ENCODE results near the gene MEIS2.

MEIS2 gene

DNA sequence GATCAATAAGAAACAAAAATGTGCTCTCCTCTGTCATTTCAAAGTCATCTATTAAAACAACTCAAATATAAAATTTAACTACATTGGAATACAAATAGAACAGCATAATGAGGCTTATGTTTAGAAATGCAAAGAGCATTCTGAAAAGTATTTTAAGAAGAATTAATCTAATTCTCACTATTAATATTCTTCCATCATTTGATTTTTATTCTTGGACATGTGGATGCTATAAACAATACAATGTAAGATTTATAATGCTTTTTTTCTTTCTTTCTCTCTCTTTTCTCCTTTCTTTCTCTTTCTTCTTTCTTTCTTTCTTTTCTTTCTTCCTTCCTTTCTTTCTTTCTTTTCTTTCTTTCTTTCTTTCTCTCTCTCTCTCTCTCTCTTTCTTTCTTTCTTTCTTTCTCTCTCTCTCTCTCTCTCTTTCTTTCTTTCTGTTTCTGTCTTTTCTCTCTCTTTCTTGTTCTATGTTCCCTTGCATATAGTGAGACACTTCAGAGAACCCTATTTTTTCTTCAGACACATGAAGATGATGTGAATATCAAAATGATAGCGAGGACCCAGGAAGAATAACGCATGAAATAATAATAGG lies 32.6 kb upstream of the MEIS2 start:
- Histone ChIP-seq H3K4me2 (ENCODE audit: insufficient read depth, low read length) (no peak overlapping the region), H4K20me1 (ENCODE audit: insufficient read depth, low read length) (no peaks in the 10 kb centered on the region), H2AFZ (ENCODE audit: low read depth, low read length) (no peak overlapping the region), H3K79me2 (ENCODE audit: insufficient read depth, low read length) (no peaks in the 10 kb centered on the region), H3K27me3 (ENCODE audit: insufficient read depth, low read length, poor library complexity) (peaks cover 4% of the 10 kb centered on the region), H3K9me3 (ENCODE audit: insufficient read depth, low read length, severe bottlenecking) (no peaks in the 10 kb centered on the region), H3K27ac (ENCODE audit: low read length) (no peak overlapping the region), H3K4me1 (ENCODE audit: insufficient read depth, low read length) (no peaks in the 10 kb centered on the region), H3K9ac (ENCODE audit: low read depth, low read length) (no peak overlapping the region), H3K4me3 (ENCODE audit: low read depth in 1 of 2, low read length in 2 of 2) (no peak overlapping the region), H3K36me3 (ENCODE audit: insufficient read depth, low read length) (no peaks in the 10 kb centered on the region)
- ATAC-seq (ENCODE audit: insufficient read depth, low read depth) (no peak), DNase-seq (no peak)
- TF ChIP-seq, protein P1, sequence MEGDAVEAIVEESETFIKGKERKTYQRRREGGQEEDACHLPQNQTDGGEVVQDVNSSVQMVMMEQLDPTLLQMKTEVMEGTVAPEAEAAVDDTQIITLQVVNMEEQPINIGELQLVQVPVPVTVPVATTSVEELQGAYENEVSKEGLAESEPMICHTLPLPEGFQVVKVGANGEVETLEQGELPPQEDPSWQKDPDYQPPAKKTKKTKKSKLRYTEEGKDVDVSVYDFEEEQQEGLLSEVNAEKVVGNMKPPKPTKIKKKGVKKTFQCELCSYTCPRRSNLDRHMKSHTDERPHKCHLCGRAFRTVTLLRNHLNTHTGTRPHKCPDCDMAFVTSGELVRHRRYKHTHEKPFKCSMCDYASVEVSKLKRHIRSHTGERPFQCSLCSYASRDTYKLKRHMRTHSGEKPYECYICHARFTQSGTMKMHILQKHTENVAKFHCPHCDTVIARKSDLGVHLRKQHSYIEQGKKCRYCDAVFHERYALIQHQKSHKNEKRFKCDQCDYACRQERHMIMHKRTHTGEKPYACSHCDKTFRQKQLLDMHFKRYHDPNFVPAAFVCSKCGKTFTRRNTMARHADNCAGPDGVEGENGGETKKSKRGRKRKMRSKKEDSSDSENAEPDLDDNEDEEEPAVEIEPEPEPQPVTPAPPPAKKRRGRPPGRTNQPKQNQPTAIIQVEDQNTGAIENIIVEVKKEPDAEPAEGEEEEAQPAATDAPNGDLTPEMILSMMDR (IDR thresholded peaks at IDR 0.05; ENCODE audit: borderline replicate concordance, extremely low read depth, low read length, poor library complexity, severe bottlenecking), result no peak
- no peak for TF ChIP-seq EZH2 (IDR thresholded peaks at IDR 0.05; ENCODE audit: borderline replicate concordance, low read depth, low read length, severe bottlenecking)

DNA sequence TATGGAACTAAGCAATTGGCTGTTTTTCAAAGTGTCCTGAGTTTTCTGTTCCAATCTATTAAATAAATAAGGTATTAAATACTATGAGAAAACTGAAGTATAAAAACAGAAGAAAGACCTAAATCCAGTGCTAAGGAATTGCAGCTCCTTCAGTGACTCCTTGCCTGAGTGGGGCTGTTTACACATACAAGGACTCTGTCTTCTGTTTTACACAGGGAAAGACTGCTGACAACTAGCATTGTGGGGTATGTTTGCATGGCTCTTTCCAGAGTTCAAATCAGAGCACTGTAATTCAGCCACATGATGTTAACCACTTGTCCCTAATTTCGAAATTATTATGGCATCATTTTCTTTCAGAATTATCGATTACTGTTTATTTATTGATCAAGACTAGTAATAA lies 31.3 kb upstream of the MEIS2 start:
- Histone ChIP-seq H3K9ac (ENCODE audit: low read depth, low read length) (no peak overlapping the region), H3K4me2 (ENCODE audit: insufficient read depth, low read length) (no peak overlapping the region), H3K4me3 (ENCODE audit: low read depth in 1 of 2, low read length in 2 of 2) (no peak overlapping the region), H3K27me3 (ENCODE audit: insufficient read depth, low read length, poor library complexity) (peaks cover 4% of the 10 kb centered on the region), H3K79me2 (ENCODE audit: insufficient read depth, low read length) (no peaks in the 10 kb centered on the region), H2AFZ (ENCODE audit: low read depth, low read length) (no peak overlapping the region), H4K20me1 (ENCODE audit: insufficient read depth, low read length) (no peaks in the 10 kb centered on the region), H3K4me1 (ENCODE audit: insufficient read depth, low read length) (no peaks in the 10 kb centered on the region), H3K9me3 (ENCODE audit: insufficient read depth, low read length, severe bottlenecking) (no peaks in the 10 kb centered on the region), H3K27ac (ENCODE audit: low read length) (no peak overlapping the region), H3K36me3 (ENCODE audit: insufficient read depth, low read length) (no peaks in the 10 kb centered on the region)
- no peak for TF ChIP-seq EZH2 (IDR thresholded peaks at IDR 0.05; ENCODE audit: borderline replicate concordance, low read depth, low read length, severe bottlenecking)
- TF ChIP-seq, protein P1 (IDR thresholded peaks at IDR 0.05; ENCODE audit: borderline replicate concordance, extremely low read depth, low read length, poor library complexity, severe bottlenecking), result no peak
- ATAC-seq (ENCODE audit: insufficient read depth, low read depth) (no peak), DNase-seq (no peak)

DNA sequence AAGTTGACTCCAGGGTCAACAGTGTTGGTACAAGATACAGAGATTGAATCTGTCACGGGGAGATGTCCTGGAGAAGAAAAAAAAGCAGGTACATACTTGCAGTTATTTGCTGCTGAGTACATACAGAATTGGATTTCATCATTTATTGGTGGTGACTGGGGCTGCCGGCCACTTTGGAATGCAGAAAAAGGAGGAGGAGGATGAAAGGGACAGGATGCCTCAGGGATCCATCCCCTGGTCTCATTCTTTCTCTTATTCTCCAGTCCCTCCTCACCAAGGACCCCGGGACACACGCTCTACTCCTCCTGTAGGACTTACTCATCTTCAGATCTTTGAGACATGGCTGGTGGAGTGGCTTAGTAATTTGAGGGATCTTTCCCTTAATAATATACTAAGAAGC lies 30.0 kb upstream of the MEIS2 start:
- no peak overlapping the region for H3K4me2 ChIP-seq (ENCODE audit: insufficient read depth, low read length)
- ATAC-seq (ENCODE audit: insufficient read depth, low read depth) (no peak), DNase-seq (no peak)
- no peaks in the 10 kb centered on the region for H3K4me1 ChIP-seq (ENCODE audit: insufficient read depth, low read length)
- H3K9ac ChIP-seq (ENCODE audit: low read depth, low read length), result no peak overlapping the region
- no peaks in the 10 kb centered on the region for H3K36me3 ChIP-seq (ENCODE audit: insufficient read depth, low read length)
- H3K27me3 ChIP-seq (ENCODE audit: insufficient read depth, low read length, poor library complexity), result peaks cover 4% of the 10 kb centered on the region
- no peak overlapping the region for H2AFZ ChIP-seq (ENCODE audit: low read depth, low read length)
- no peaks in the 10 kb centered on the region for H3K9me3 ChIP-seq (ENCODE audit: insufficient read depth, low read length, severe bottlenecking)
- no peaks in the 10 kb centered on the region for H3K79me2 ChIP-seq (ENCODE audit: insufficient read depth, low read length)
- no peak overlapping the region for H3K4me3 ChIP-seq (ENCODE audit: low read depth in 1 of 2, low read length in 2 of 2)
- TF ChIP-seq EZH2 (IDR thresholded peaks at IDR 0.05; ENCODE audit: borderline replicate concordance, low read depth, low read length, severe bottlenecking), result no peak
- TF ChIP-seq, protein P1 (IDR thresholded peaks at IDR 0.05; ENCODE audit: borderline replicate concordance, extremely low read depth, low read length, poor library complexity, severe bottlenecking), result no peak
- no peak overlapping the region for H3K27ac ChIP-seq (ENCODE audit: low read length)
- no peaks in the 10 kb centered on the region for H4K20me1 ChIP-seq (ENCODE audit: insufficient read depth, low read length)

Measured in DND-41 (cell line).